ENCODE data around the gene RUNX2.
"Not testable (repeated sequence)": the region's sequence is repeated elsewhere in the genome, so short reads cannot be mapped to it uniquely, and the experiment has no call there.

RUNX2 gene

DNA sequence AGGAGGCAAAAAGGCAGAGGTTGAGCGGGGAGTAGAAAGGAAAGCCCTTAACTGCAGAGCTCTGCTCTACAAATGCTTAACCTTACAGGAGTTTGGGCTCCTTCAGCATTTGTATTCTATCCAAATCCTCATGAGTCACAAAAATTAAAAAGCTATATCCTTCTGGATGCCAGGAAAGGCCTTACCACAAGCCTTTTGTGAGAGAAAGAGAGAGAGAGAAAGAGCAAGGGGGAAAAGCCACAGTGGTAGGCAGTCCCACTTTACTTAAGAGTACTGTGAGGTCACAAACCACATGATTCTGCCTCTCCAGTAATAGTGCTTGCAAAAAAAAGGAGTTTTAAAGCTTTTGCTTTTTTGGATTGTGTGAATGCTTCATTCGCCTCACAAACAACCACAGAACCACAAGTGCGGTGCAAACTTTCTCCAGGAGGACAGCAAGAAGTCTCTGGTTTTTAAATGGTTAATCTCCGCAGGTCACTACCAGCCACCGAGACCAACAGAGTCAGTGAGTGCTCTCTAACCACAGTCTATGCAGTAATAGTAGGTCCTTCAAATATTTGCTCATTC lies at the start of gene RUNX2:
Gene RUNX2 (plus strand): TSS at position 375 of the 567 bp plus-strand sequence. CDS start 397 bp downstream, outside the sequence.
- DNase-seq, result no peak

DNA sequence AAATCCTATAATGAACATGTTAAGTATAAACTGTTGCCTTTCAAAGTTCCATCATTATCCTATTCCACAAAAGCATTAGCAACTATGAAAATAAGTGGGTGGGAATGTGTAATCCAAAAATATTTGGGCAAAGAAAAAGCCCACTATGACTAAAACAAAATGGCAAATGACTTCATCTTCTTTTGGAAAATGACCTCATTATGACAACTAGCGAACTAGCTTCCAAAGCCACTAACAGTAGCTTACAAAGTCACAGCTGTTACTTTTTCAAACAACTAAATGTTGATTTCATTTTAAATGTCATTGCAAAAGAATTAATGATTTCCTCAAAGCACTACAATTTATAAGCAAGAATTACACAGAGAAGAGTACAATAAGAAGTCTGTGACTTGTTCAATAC lies 49.8 kb upstream of the RUNX2 start:
- no peak for DNase-seq

DNA sequence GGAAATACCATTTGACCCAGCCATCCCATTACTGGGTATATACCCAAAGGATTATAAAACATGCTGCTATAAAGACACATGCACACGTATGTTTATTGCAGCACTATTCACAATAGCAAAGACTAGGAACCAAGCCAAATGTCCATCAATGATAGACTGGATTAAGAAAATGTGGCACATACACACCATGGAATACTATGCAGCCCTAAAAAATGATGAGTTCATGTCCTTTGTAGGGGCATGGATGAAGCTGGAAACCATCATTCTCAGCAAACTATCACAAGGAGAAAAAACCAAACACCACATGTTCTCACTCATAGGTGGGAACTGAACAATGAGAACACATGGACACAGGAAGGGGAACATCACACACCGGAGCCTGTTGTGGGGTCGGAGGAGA lies 41.4 kb upstream of the RUNX2 start:
- DNase-seq, result not testable (repeated sequence)

DNA sequence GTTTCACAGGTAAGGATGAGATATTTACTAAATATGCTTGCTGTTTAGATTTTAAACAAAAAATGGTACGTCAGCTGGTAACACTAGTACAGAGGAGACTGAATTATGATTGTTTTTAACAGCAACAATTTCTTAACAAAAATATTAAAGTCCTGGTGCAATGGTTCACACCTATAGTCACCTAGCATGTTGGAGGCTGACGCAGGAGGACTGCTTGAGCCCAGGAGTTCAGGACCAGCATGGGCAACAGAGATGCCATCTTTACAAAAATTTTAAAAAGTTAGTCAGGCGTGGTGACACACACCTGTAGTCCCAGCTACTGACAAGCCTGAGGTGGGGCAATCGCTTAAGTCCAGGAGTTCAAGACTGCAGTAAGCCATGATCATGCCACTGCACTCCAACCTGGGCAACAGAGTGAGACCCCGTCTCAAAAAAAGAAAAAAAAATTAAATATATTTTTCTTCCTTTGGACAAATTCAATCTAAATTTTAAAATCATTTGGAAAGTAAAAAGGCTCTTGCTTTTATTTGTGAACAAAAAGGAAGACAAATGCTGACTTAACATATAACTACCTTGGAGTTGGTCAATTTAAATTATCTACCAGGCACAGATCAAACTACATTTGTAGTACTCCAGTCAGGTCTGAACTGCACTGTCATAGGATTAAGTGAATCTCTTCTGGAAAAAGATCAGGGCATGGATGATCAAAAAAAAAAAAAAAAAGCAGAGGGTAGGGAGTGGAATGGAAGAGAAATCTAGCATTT lies 38.2 kb upstream of the RUNX2 start:
- DNase-seq, result no peak

DNA sequence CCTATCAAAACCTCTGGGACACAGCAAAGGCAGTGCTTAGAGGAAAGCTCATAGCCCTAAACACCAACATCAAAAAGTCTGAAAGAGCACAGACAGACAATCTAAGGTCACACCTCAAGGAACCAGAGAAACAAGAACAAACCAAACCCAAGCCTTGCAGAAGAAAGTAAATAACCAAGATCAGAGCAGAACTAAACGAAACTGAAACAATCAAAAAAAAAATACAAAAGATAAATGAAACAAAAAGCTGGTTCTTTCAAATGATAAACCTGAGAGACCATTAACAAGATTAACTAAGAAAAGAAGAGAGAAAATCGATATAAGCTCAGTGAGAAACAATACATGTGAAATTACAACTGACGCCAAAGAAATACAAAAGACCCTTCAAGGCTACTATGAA lies 34.8 kb upstream of the RUNX2 start:
- no peak for DNase-seq

DNA sequence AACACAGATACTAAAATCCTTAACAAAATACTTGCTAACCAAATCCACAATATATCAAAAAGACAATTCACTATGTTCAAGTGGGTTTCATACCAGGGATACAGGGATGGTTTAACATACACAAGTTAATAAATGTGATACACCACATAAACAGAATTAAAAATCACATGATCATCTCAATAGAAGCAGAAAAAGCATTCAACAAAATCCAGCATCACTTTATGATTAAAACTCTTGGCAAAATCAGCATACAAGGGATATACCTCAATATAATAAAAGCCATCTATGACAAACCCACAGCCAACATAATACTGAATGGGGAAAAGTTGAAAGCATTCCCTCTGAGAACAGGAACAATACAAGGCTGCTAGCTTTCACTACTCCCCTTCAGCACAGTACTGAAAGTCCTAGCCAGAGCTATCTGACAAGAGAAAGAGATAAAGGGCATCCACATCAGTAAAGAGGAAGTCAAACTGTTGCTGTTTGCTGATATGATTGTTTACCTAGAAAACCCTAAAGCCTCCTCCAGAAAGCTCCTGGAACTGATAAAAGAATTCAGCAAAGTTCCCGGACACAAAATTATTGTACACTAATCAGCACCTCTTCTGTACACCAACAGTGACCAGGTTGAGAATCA lies 33.9 kb upstream of the RUNX2 start:
- DNase-seq, result not testable (repeated sequence)

DNA sequence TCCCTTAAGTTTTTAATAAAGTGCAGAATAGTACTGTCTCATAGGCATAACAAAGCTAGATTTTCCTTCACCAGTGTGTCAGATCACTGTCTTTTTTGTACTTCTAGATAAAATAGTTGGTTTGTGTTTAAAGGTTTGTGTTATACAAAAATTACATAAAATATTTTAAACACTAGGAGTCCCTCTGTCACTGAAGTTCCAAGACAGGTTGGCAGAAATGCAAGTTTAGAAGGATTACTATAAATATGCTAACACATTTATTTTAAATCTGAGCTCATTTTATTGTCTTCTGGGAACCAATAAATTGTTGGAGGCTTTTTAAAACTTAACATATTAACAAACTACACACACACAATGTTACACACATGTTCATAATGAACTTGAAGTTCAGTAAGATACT lies 30.8 kb upstream of the RUNX2 start:
- no peak for DNase-seq

DNA sequence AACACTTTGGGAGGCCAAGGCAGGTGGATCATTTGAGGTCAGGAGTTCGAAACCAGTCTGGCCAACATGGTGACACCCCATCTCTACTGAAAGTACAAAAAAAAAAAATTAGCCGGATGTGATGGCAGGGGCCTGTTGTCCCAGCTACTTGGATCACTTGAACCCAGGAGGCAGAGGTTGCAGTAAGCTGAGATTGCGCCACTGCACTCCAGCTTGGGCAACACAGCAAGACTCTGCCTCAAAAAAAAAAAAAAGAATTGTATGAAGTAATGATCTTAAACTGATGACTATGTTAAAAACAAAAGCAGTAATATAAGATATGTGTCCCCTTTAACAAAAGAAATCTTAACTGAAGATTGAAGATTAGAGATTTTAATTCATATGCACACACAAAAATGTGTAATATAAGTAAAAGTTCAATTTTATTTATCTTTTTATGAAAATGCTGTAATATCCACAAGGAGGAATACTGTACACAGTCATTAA lies 29.0 kb upstream of the RUNX2 start:
- no peak for DNase-seq

DNA sequence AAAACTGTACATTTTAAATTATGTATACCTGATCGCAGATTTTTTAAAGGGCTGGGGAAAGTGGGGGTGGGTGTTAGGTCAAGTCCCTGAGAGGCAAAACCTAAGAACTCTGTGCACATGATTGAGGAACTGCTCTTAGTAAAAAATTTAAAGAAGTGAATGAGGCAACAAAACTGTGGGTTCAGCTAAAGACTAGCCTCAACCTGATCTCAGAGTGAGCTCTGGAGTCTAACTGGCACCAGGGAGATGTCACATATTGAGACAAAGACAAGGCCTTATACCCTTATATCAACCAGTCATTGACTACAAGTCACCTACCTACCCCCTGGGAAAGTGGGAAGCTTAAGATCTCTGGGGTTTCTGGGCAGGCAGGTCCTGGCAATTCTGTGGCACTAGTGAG lies 27.4 kb upstream of the RUNX2 start:
- DNase-seq, result no peak

DNA sequence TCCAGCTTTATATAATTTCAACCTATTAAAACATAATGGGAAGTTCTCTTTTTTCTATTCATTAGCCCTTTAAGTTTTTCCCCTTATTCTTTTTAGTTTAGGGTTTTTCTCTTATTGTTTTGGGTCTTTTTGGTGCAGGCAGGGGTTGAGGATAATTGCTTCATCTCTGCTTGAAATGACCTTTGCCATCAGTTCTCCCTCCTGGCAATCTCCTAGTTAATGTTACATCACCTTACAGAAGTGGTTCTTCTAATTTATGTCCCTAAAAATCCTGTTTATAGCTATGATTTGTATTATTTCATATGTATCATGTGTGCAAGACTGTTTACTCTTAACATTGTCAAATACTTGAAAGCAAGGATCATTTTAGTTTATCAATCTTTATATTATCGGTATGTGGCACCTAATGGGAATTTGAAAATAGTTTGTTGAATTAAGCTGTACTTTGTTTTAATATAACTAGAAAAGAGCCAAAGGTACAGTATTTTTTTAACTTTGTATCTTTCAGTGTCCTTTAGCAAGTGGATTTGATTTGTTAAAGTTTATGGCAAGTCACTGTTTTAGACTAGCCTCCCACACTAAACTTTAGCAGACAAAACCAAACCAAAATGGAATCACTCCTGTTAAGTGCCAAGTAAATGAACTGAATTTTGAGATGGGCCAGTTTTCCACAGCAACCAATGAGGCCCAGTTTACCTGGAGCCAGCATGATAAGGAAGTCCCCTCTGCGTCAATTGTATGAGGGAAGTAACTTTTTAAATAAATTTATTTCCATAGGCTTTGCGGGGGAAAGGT lies 26.6 kb upstream of the RUNX2 start:
- DNase-seq, result no peak

DNA sequence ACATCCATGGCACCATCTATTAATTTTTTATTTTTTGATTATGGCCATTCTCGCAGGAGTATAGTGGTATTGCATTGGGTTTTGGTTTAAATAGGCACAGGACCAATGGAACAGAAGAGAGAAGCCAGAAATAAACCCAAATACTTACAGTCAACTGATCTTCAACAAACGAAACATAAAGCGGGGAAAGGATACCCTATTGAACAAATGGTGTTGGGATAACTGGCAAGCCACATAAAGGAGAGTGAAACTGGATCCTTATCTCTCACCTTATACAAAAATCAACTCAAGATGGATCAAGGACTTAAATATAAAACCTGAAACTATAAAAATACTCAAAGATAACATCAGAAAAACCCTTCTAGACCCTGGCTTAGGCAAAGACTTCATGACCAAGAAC lies 25.3 kb upstream of the RUNX2 start:
- no peak for DNase-seq

DNA sequence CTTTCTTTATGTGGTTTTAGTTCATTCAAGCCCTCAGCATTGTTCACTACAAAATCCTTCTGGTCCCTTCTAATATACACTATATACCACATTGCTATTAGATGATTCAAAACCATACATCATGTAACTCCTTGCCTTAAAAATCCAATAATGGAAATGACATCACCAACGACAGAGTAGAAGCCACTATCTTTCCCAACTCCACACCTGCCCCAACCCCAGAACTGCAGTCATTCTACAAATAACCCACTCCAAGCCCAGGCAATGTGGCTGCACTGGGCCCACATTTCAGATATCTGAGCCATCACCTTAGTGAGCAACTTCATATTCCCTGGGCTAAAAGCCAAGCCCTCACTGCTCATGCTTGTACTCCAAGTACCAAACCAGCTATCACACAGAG lies 22.6 kb upstream of the RUNX2 start:
- no peak for DNase-seq

DNA sequence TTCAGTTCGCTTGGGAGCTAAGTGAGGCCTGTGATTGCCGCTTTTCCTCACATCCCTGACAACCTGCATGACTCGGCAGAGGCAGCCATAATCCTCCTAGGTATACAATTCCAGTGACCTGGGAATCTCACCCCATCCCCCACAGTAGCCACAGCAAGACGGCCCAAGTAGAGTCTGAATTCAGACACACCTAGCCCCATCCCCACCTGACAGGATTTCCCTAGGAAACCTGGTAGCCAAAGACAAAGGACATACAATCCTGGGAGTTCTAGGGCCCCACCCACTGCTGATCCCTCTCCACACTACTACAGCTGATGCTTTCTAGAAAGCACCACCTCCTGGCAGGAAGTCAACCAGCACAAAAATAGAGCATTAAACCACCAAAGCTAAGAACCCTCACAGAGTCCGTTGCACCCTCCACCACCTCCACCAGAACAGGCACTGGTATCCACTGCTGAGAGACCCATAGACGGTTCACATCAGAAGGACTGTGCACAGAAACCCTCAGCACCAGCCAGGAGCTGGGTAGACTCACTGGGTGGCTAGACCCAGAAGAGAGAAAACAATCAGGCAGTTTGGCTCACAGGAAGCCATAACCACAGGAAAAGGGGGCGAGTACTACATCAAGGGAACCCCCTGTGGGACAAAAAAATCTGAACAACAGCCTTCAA lies 17.9 kb upstream of the RUNX2 start:
- no peak for DNase-seq

DNA sequence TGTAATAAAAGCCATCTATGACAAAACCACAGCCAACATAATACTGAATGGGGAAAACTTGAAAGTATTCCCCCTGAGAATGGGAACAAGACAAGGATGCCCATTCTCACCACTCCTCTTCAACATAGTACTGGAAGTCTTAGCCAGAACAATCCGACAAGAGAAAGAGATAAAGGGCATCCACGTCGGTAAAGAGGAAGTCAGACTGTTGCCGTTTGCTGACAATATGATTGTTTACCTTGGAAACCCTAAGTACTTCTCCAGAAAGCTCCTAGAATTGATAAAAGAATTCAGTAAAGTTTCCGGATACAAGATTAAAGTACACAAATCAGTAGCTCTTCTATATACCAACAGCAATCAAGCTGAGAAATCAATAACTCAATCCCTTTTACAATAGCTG lies 14.0 kb upstream of the RUNX2 start:
- no peak for DNase-seq

DNA sequence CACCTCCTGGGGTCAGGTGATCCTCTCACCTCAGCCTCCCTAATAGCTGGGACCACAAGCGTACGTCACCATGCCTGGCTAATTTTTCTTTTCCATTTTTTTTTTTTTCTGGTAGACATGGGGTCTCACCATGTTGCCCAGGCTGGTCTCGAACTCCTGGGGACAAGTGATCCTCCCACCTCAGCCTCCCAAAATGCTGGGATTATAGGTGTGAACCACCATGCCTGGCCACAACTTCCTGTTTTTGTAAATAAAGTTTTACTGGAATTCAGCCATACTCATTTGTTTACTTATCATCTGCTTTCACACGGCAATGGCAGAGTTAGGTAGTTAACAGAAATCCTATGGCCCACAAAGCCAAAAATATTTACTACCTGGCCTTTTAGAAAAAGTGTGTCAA lies 7.8 kb upstream of the RUNX2 start:
- no peak for DNase-seq

DNA sequence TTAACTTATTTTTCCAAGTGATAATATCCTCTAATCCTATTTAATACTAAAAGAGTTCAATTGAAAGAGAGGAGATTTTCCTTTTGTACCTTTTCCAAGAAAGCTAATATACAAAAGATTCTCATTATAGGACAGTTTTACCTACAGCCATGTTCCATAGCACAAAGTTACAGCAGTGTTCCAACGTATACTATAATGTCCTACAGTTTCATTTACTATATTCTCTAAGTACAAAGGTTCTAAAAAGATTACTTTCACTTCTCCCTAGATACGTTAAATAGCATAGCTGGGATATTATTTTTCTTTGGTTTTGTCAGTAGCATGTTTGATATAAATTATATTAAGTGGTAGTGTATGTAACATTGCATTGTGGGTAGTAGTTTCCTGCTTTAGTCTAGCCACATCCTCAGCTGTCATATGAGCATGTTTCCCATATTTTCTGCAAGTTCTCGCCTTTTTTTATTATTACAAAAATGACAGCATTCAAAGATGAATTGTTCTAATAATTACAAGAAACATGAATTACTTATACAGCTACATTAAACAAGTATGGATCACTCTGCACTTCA lies 4.4 kb upstream of the RUNX2 start:
- DNase-seq, result no peak

DNA sequence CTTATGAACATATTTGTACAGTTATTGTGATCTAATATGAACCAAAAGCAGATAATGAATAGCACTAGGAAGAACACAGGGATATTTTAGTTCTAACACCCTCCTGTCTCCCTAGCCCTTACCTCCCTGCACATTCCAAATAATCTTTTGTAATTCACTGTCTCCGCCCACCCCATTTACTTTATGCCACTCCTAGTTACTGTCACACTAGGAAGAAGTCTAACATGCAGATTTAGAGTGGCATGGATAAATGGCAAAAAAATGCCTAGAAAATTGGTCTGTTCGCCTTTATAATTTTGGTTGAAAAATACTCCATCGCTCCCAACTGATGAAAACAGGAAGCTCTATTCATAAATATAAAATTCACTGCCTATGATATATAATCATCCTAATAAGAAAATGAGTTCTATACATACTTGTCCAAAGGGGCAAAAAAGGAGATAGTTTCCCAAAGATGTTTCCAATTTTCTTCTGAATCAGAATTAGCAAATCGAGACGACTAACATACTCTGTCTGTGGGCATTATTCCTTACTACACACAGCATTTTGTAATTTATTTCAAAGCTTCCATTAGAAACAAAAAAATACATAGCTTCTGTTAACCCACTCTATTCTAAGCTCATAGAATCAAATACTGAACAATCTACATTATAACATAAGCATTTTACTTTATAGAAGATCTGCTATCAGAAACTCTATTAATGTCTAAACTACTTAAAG lies 1.3 kb upstream of the RUNX2 start:
- DNase-seq, result no peak

DNA sequence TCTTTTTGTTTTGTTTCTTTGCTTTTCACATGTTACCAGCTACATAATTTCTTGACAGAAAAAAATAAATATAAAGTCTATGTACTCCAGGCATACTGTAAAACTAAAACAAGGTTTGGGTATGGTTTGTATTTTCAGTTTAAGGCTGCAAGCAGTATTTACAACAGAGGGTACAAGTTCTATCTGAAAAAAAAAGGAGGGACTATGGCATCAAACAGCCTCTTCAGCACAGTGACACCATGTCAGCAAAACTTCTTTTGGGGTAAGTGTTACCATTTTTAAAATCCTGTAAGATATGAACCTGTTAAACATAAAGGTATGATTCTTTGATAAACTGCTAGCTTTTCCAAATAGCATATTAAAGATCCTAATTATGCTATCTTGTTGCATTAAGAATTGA lies 393 bp downstream of the RUNX2 start:
- DNase-seq, result no peak

DNA sequence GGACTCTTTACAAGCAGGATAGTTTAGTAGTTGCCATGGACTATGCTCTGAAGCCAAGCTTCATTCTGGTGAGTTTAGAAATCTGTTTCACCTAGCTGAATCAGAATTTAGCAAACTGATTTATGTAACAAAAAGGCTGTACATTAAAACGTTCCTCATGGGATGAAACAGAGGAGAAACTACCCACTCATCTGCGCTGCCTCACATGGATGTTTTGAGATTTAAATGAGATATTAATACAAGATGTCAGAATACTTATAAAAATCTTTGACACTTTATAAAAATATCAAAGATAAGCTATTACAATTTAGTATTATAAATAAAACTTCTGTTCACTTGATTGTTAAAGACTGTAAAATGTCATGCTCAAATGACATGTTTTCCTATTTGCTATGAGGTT lies 16.8 kb downstream of the RUNX2 start:
- no peak for DNase-seq

DNA sequence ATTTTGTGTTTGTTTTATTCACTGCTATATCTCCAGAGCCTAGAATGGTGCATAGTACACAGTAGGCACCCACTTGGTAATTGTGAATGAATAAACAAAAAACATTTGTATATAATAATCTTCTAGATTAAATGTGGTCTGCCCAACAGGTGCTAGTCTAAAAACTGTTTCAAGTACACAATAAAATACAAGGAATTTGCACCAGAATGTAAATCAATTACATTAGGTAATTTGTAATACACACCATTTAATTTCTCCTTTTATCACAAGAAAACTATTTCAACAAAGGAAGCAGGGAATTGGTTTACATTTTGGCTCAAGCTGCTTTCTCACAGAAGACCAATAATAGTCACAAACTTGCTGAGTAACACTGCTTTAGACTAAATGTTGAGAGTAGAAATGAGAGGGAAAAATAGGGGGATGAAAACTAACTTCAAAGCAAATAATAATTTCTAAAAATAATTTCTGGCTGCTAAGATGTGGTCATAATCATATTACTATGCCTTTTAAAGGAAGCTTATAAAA lies 22.1 kb downstream of the RUNX2 start:
- no peak for DNase-seq

DNA sequence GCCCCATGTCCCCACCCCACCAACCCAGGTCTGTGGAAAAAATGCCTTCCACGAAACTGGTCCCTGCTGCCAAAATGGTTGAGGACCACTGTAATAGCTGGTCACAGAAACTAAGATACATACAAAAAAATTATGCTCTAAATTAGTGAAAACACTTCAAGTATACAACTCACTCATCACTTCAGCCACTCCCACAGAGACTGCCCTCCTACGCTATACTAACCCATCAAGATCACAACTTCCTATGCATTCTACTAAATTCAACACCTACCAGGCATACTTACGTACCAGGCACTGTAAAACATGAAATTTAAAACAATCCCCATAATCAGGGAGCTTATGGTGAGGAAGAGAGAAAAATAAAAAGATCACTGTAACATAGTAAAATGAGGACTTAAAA lies 22.9 kb downstream of the RUNX2 start:
- no peak for DNase-seq

DNA sequence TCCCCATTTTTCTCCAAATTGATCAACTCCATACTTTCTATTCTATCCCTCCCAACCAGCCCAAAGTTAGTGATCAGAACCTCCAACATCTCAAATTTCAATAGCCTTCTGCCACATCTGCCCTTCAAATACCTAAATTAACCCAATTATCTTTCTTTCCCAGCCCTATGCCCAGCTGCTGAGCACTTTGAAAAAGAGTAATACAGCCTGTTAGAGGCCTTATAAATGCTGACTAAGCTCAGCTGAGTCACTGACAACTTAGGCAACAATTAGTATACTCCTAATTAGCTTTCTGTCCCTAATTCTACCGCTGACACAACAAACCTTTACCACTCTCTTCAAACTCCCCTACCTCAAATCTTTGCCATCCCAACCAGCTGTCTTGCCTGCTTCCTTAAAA lies 23.5 kb downstream of the RUNX2 start:
- DNase-seq, result no peak

All from stimulated activated CD4-positive, alpha-beta T cell treated with anti-CD3 and anti-CD28 coated beads, Interleukin-4, amount 100 ng/mL, for 24 hours (primary cell).